Measurements from ENCODE around the gene KRT23. TPM values are rescaled to one million over a fixed set of nuclear protein-coding genes. Genes with fewer than 3 reads are reported as not detected.
"Not testable (repeated sequence)": the region's sequence is repeated elsewhere in the genome, so short reads cannot be mapped to it uniquely, and the experiment has no call there.

KRT23 gene
- total RNA-seq, 1 experiment from 2014 or later: not detected

GRCh38 chr17:40938981-40939380 is 1.5 kb upstream of the KRT23 start:
- no peak for DNase-seq (ENCODE audit: low read depth in 1 of 2, low spot score in 2 of 2)

GRCh38 chr17:40936976-40937375 is 470 bp downstream of the KRT23 start:
- Histone ChIP-seq H3K27ac (no peak overlapping the region), H3K4me1 (replicated peaks) (no peaks in the 10 kb centered on the region), H3K27me3 (replicated peaks) (no peaks in the 10 kb centered on the region)

More at GRCh38 chr17:40938981-40939380, 1.5 kb upstream of the KRT23 start:
- Histone ChIP-seq H3K27ac (no peak overlapping the region), H3K4me3 (no peak overlapping the region), H3K36me3 (no peaks in the 10 kb centered on the region), H3K4me1 (replicated peaks) (no peaks in the 10 kb centered on the region), H3K9me3 (replicated peaks) (no peaks in the 10 kb centered on the region), H3K27me3 (replicated peaks) (no peaks in the 10 kb centered on the region)

GRCh38 chr17:40936437-40936971 is 942 bp downstream of the KRT23 start:
- H3K4me1 ChIP-seq (replicated peaks): no peaks in the 10 kb centered on the region
- H3K27me3 ChIP-seq (replicated peaks): no peaks in the 10 kb centered on the region
- DNase-seq (ENCODE audit: low read depth in 1 of 2, low spot score in 2 of 2): no peak
- no peak overlapping the region for H3K27ac ChIP-seq
- H3K4me3 ChIP-seq: no peak overlapping the region
- H3K36me3 ChIP-seq: no peaks in the 10 kb centered on the region
- no peaks in the 10 kb centered on the region for H3K9me3 ChIP-seq (replicated peaks)

More at GRCh38 chr17:40936976-40937375, 470 bp downstream of the KRT23 start:
- H3K36me3 ChIP-seq: no peaks in the 10 kb centered on the region
- no peak for DNase-seq (ENCODE audit: low read depth in 1 of 2, low spot score in 2 of 2)
- H3K9me3 ChIP-seq (replicated peaks): no peaks in the 10 kb centered on the region
- H3K4me3 ChIP-seq: no peak overlapping the region

DNA sequence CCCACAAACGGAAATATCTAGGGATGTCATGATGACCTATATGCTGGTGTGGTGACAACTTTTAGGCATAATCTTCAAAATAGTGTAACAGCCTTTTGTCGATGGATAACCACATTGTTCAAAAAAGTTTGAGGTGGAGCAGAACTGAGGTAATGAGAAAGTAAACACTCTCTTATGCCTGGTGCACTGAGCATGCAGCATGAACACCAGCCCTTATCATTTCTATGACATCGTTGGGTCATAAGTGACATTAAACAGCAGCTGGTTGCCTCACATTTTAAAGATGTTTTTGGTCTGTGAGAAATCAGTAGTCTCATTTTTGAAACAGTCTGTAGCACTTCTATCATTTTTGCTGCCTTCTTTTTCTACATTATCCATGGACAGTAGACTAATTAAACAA is 1.8 kb downstream of the KRT23 start:
- Histone ChIP-seq H3K27ac (no peak overlapping the region), H3K36me3 (no peaks in the 10 kb centered on the region), H3K4me3 (no peak overlapping the region), H3K4me1 (replicated peaks) (no peaks in the 10 kb centered on the region), H3K27me3 (replicated peaks) (no peaks in the 10 kb centered on the region), H3K9me3 (replicated peaks) (no peaks in the 10 kb centered on the region)
- no peak for DNase-seq (ENCODE audit: low read depth in 1 of 2, low spot score in 2 of 2)

- H3K4me3 ChIP-seq: no peak overlapping the region
- H3K9me3 ChIP-seq (replicated peaks): no peaks in the 10 kb centered on the region
- no peaks in the 10 kb centered on the region for H3K36me3 ChIP-seq
- H3K27me3 ChIP-seq (replicated peaks): no peaks in the 10 kb centered on the region
- no peaks in the 10 kb centered on the region for H3K4me1 ChIP-seq (replicated peaks)
- no peak overlapping the region for H3K27ac ChIP-seq
- DNase-seq (ENCODE audit: low read depth in 1 of 2, low spot score in 2 of 2): no peak
These were observed 4.8 kb downstream of the KRT23 start for GRCh38 chr17:40932608-40933007.

- Histone ChIP-seq H3K27me3 (replicated peaks) (no peaks in the 10 kb centered on the region), H3K27ac (no peak overlapping the region), H3K4me1 (replicated peaks) (no peaks in the 10 kb centered on the region), H3K4me3 (no peak overlapping the region), H3K36me3 (no peaks in the 10 kb centered on the region), H3K9me3 (replicated peaks) (no peaks in the 10 kb centered on the region)
- DNase-seq (ENCODE audit: low read depth in 1 of 2, low spot score in 2 of 2): no peak
These were observed 6.1 kb downstream of the KRT23 start for GRCh38 chr17:40931311-40931710.

DNA sequence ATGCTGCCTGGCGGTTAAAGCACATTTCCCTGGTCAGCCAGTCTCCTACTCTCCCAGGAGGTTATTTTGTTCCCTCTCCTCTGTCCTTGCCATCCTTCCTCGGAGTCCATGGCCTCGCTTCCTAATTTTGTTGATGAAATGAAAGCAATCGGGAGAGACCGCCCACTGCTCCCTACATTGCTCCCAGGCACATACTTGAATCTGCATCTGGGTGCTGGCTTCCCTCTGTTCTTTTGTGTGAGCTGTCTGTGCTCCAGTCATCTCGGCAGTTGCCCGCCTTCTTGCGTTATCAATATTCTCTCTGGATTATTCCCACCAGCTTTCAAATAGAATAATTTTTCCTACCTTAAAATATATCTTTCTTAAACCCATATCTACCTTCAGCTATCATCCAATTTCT is 11.1 kb downstream of the KRT23 start:
- no peak for DNase-seq (ENCODE audit: low read depth in 1 of 2, low spot score in 2 of 2)
- Histone ChIP-seq H3K4me1 (replicated peaks) (peaks cover 9% of the 10 kb centered on the region), H3K27me3 (replicated peaks) (no peaks in the 10 kb centered on the region), H3K4me3 (no peak overlapping the region), H3K36me3 (no peaks in the 10 kb centered on the region), H3K9me3 (replicated peaks) (no peaks in the 10 kb centered on the region), H3K27ac (no peak overlapping the region)

GRCh38 chr17:40922239-40922638 is 15.2 kb downstream of the KRT23 start:
- peak overlapping the region; percentile 38 for H3K27ac ChIP-seq
- peaks cover 9% of the 10 kb centered on the region for H3K4me1 ChIP-seq (replicated peaks)
- no peaks in the 10 kb centered on the region for H3K36me3 ChIP-seq
- H3K9me3 ChIP-seq (replicated peaks): no peaks in the 10 kb centered on the region
- no peaks in the 10 kb centered on the region for H3K27me3 ChIP-seq (replicated peaks)
- H3K4me3 ChIP-seq: no peak overlapping the region
- DNase-seq (ENCODE audit: low read depth in 1 of 2, low spot score in 2 of 2): peak; percentile 25 to 55

DNA sequence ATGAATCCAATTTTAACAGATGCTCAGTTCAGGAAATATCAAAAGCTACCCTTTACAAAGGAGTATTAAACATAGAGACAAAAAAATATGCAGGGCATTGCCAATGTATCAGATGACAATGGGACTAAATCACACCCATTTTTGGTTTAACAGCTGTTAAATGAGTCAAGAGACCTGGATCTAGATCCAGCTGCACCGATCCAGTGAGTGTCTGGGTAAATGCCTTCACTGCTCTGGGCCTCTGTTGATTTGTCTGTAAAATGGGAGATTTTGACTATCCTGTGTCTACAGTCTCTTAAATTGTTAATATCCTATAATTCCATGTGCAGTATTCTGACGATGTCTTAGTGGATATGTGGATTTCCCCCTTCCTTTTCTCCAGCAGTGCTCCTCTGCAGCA is 16.4 kb downstream of the KRT23 start:
- DNase-seq (ENCODE audit: low read depth in 1 of 2, low spot score in 2 of 2): no peak
- no peak overlapping the region for H3K27ac ChIP-seq
- no peaks in the 10 kb centered on the region for H3K9me3 ChIP-seq (replicated peaks)

DNA sequence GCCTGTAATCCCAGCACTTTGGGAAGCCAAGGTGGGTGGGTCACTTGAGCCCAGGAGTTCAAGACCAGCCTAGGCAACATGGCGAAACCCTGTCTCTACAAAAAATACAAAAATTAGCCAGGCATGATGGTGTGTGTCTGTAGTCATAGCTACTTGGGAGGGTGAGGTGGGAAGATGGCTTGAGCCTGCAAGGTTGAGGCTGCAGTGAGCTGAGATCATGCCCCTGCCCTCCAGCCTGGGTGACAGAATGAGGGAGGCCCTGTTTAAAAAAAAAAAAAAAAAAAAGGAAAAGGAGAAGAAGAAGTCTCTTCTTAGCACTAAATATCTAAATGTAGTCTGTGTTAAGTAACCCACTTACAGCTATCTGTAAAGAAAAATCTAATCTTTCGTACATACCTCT is 20.3 kb downstream of the KRT23 start:
- H3K4me1 ChIP-seq (replicated peaks): peaks cover 25% of the 10 kb centered on the region
- H3K27ac ChIP-seq; H3K9me3 ChIP-seq (replicated peaks); H3K4me3 ChIP-seq; H3K36me3 ChIP-seq; H3K27me3 ChIP-seq (replicated peaks); DNase-seq (ENCODE audit: low read depth in 1 of 2, low spot score in 2 of 2): not testable (repeated sequence)

More for the DNA sequence above, 16.4 kb downstream of the KRT23 start:
- Histone ChIP-seq H3K36me3 (no peaks in the 10 kb centered on the region), H3K27me3 (replicated peaks) (no peaks in the 10 kb centered on the region), H3K4me1 (replicated peaks) (peaks cover 14% of the 10 kb centered on the region), H3K4me3 (no peak overlapping the region)

DNA sequence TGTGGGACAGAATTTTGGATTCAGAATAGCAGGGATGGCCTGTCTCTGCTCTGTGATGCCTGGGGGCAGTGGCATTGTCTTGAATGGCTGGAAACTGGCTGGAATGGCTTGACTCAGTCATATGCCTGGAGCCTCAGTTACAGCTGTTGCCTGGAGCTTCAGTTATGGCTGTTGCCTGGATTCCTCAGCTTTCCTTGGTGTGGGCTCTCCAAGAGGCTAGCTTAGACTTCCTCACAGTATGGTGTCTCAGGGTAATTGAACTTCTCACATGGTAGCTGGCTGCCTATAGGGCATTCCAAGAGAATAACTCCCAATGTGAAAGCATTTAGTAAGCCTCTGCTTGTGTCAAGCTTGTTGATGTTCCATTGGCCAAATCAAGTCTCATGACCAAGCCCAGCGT is 21.1 kb downstream of the KRT23 start:
- H3K27ac ChIP-seq: peak overlapping the region; percentile 94
- no peak for DNase-seq (ENCODE audit: low read depth in 1 of 2, low spot score in 2 of 2)

DNA sequence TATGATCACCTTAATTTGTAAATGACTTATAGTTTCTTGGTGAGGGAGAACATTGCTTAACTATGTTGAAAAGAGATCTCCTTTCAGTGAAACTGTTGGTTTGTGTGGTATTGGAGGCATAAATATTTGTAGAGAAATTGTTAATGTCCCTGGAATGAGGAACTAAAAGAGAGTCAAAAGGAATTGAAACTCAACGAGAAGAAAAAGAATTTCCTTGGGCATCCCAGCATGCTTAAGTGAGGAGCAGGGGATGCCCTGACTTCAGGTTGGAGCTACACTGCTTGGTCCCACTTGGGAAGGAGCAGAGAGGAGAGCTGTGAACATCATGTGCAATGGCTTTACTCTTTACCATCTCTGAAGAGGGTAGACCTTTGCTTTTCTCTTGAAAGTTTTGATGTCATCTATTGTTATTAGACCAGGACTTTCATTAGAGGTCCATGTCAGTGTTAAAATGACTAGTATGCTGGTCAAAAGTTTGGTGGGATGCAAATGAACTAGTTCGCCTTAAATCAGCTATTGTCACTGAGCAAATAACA is 21.7 kb downstream of the KRT23 start:
- H3K9me3 ChIP-seq (replicated peaks): no peaks in the 10 kb centered on the region
- H3K27ac ChIP-seq: peak overlapping the region; percentile 94
- no peaks in the 10 kb centered on the region for H3K27me3 ChIP-seq (replicated peaks)
- H3K4me1 ChIP-seq (replicated peaks): peaks cover 23% of the 10 kb centered on the region
- no peaks in the 10 kb centered on the region for H3K36me3 ChIP-seq
- H3K4me3 ChIP-seq: no peak overlapping the region
- DNase-seq (ENCODE audit: low read depth in 1 of 2, low spot score in 2 of 2): peak in 1 of 2 experiments; percentile 64

More for the DNA sequence above, 21.1 kb downstream of the KRT23 start:
- Histone ChIP-seq H3K36me3 (no peaks in the 10 kb centered on the region), H3K27me3 (replicated peaks) (no peaks in the 10 kb centered on the region), H3K9me3 (replicated peaks) (no peaks in the 10 kb centered on the region), H3K4me3 (no peak overlapping the region), H3K4me1 (replicated peaks) (peaks cover 21% of the 10 kb centered on the region)

GRCh38 chr17:40915199-40915661 is 22.2 kb downstream of the KRT23 start:
- DNase-seq (ENCODE audit: low read depth in 1 of 2, low spot score in 2 of 2): peak in 1 of 2 experiments; percentile 78
- Histone ChIP-seq H3K4me3 (no peak overlapping the region), H3K9me3 (replicated peaks) (no peaks in the 10 kb centered on the region), H3K27me3 (replicated peaks) (no peaks in the 10 kb centered on the region), H3K27ac (peak overlapping the region; percentile 94), H3K36me3 (no peaks in the 10 kb centered on the region), H3K4me1 (replicated peaks) (peaks cover 29% of the 10 kb centered on the region)

- Histone ChIP-seq H3K9me3 (replicated peaks) (no peaks in the 10 kb centered on the region), H3K4me3 (no peak overlapping the region), H3K36me3 (no peaks in the 10 kb centered on the region), H3K27me3 (replicated peaks) (no peaks in the 10 kb centered on the region), H3K4me1 (replicated peaks) (peaks cover 37% of the 10 kb centered on the region), H3K27ac (peak overlapping the region; percentile 94)
- no peak for DNase-seq (ENCODE audit: low read depth in 1 of 2, low spot score in 2 of 2)
These were observed 23.2 kb downstream of the KRT23 start for GRCh38 chr17:40914075-40914855.

Measured in SJSA1 (cell line).